HepG2 (cell line): ENCODE measurements around the gene RGL1. TPM values are rescaled to one million over a fixed set of nuclear protein-coding genes. Genes with fewer than 3 reads are reported as not detected.

Experiments
- ATAC-seq: fragments of 200-7000 bp; cut with Tn5 transposase; 3 replicates; pipeline ENCODE4 v1.9.1; 2020; ENCODE audit warnings: mild to moderate bottlenecking, moderate library complexity
- BruUV-seq: library from RNA; stranded (reverse); fragments of 400-500 nt; replicated peaks from 2 replicates; lab custom pipeline; 2021; lab: Mats Ljungman, UMichigan
- CTCF ChIA-PET: fragments of 300-600 bp; formaldehyde crosslinking; extraction: SDS; loops from one replicate; lab custom pipeline; 2021; ENCODE audit warnings: low total read pairs, inconsistent platforms, low intra/inter-chr PET ratio; lab: Yijun Ruan, JAX
- POLR2A ChIA-PET: fragments of 350-600 bp; sonication (Branson Sonifier 250); formaldehyde crosslinking; loops from one replicate; lab custom pipeline; 2020; ENCODE audit warnings: antibody characterized with exemption, inconsistent platforms; lab: Yijun Ruan, JAX
- DNase-seq: peaks from one replicate; pipeline ENCODE4 v3.0.0-alpha.2; 2015; ENCODE audit warnings: low spot score
- FAIRE-seq: peaks from 3 replicates; lab custom pipeline; 2011; peaks lifted over from hg19 to GRCh38; lab: Jason Lieb, UNC
- H2AFZ ChIP-seq: one replicate; pipeline ENCODE4 v1.6.1; 2011; ENCODE audit warnings: low read length, inconsistent platforms
- H3K27ac ChIP-seq: fragments of 300-600 bp; 3 replicates; pipeline ENCODE4 v1.8.0; 2011; ENCODE audit warnings: mixed run types, mild to moderate bottlenecking, mixed read lengths, low read length, inconsistent platforms; ENCODE audit not compliant: insufficient read depth; ENCODE audit errors: extremely low read length
- H3K27me3 ChIP-seq, 2 experiments: fragments of 200-600 bp in 1 of 2; 2 replicates in 1 of 2; 3 replicates in 1 of 2; pipeline versions ENCODE4 v1.6.0 to v1.8.0; 2011; ENCODE audit warnings: low read length in 2 of 2, mild to moderate bottlenecking in 2 of 2, moderate library complexity in 2 of 2, inconsistent platforms in 1 of 2; ENCODE audit not compliant: insufficient read depth in 2 of 2, control insufficient read depth in 1 of 2
- H3K36me3 ChIP-seq, 2 experiments: fragments of 200-600 bp in 1 of 2; replicated peaks in 1 of 2; 2 replicates in 1 of 2; 3 replicates in 1 of 2; pipeline versions ENCODE4 v1.5.1 to v1.8.0; 2011; ENCODE audit warnings: low read length in 2 of 2, inconsistent platforms in 1 of 2; ENCODE audit not compliant: insufficient read depth in 2 of 2, control insufficient read depth in 1 of 2
- H3K4me1 ChIP-seq: 2 replicates; pipeline ENCODE4 v1.5.1; 2012; ENCODE audit warnings: low read length, inconsistent platforms; ENCODE audit not compliant: insufficient read depth
- H3K4me2 ChIP-seq: 2 replicates; pipeline ENCODE4 v1.6.0; 2011; ENCODE audit warnings: low read depth, low read length, inconsistent platforms
- H3K4me3 ChIP-seq, 3 experiments: fragments of 200-600 bp in 1 of 3; sonication (generic), shearing (Covaris generic) in 1 of 3; replicated peaks in 1 of 3; 2 replicates each; pipeline ENCODE4 v1.5.1; 2011 to 2016; ENCODE audit warnings: low read length in 3 of 3, inconsistent platforms in 2 of 3, low read depth in 2 of 3, mild to moderate bottlenecking in 2 of 3, control low read depth in 1 of 3, mixed read lengths in 1 of 3; ENCODE audit not compliant: insufficient read depth in 1 of 3
- H3K79me2 ChIP-seq: one replicate; pipeline ENCODE4 v1.6.1; 2011; ENCODE audit warnings: low read length, inconsistent platforms; ENCODE audit not compliant: insufficient read depth
- H3K9ac ChIP-seq: 2 replicates; pipeline ENCODE4 v1.6.0; 2011; ENCODE audit warnings: mild to moderate bottlenecking, low read depth, low read length, inconsistent platforms; ENCODE audit not compliant: insufficient read depth
- H3K9me3 ChIP-seq: 2 replicates; pipeline ENCODE4 v1.5.1; 2012; ENCODE audit warnings: mild to moderate bottlenecking, low read length
- H4K20me1 ChIP-seq: 2 replicates; pipeline ENCODE4 v1.6.0; 2011; ENCODE audit warnings: inconsistent platforms, mild to moderate bottlenecking, low read length, moderate library complexity; ENCODE audit not compliant: insufficient read depth
- GMEB2 ChIP-seq: IDR thresholded peaks from 2 replicates; pipeline ENCODE4 v1.6.1; 2016; ENCODE audit warnings: missing biosample characterization, missing genetic modification reagents, low read depth
- NFYC ChIP-seq: IDR thresholded peaks from 2 replicates; pipeline ENCODE4 v1.6.1; 2016; ENCODE audit warnings: missing genetic modification reagents, missing compliant biosample characterization
- TMF1 ChIP-seq: sonication (generic); formaldehyde crosslinking; IDR thresholded peaks from 2 replicates; pipeline ENCODE4 v1.8.1; 2022; ENCODE audit warnings: low read depth, missing genetic modification reagents
- ZBTB1 ChIP-seq: sonication (generic); formaldehyde crosslinking; IDR thresholded peaks from 2 replicates; pipeline ENCODE4 v1.4.0; 2020; ENCODE audit warnings: missing genetic modification reagents, borderline replicate concordance
- ZNF143 ChIP-seq: sonication (generic); formaldehyde crosslinking; IDR thresholded peaks from 2 replicates; pipeline ENCODE4 v1.4.0; 2020; ENCODE audit warnings: missing genetic modification reagents
- ZNF274 ChIP-seq: sonication (generic); formaldehyde crosslinking; IDR thresholded peaks from 2 replicates; pipeline ENCODE4 v1.5.1; 2020; ENCODE audit warnings: mild to moderate bottlenecking, missing genetic modification reagents
- ZNF503 ChIP-seq: sonication (generic); formaldehyde crosslinking; IDR thresholded peaks from 2 replicates; pipeline ENCODE4 v1.4.0; 2020; ENCODE audit warnings: missing genetic modification reagents
- ZNF512 ChIP-seq: sonication (generic); formaldehyde crosslinking; IDR thresholded peaks from 2 replicates; pipeline ENCODE4 v1.4.0; 2020; ENCODE audit warnings: mild to moderate bottlenecking, missing genetic modification reagents
- ZNF724P ChIP-seq: sonication (generic); formaldehyde crosslinking; IDR thresholded peaks from 2 replicates; pipeline ENCODE4 v1.8.0; 2022; ENCODE audit warnings: missing genetic modification reagents, borderline replicate concordance
- WGBS: methylation state at CpG from one replicate; pipeline ENCODE4 v1.1.6; 2017; ENCODE audit warnings: low lambda C conversion rate; 5-methylcytosine and 5-hydroxymethylcytosine counted together
- in situ Hi-C: cut with HindIII; loops from 2 replicates; pipeline ENCODE4 v1.10.0; 2017; ENCODE audit warnings: low pct_unique_long_range_greater_than_20kb; ENCODE audit not compliant: extremely low pct_ligation_motif_present
- intact Hi-C: fragments of 100-400 bp; cut with micrococcal nuclease; formaldehyde crosslinking; loops from one replicate; pipeline ENCODE4 v1.10.0; 2022; ENCODE audit not compliant: unreplicated experiment
- polyA plus RNA-seq, 8 experiments: library from polyadenylated mRNA; depleted of rRNA in 3 of 8; stranded (reverse) in 7 of 8; unstranded in 1 of 8; fragments of >200 nt; fragmentation: Illumina TruSeq in 4 of 8; extraction: Trizol in 4 of 8; gene quantifications; 2 replicates each; pipeline versions ENCODE4 v1.2.1 to v1.2.3, GENCODE V29; 2011 to 2016; ENCODE audit warnings: low read depth in 4 of 8, missing spikeins in 1 of 8, mixed read lengths in 1 of 8; ENCODE audit not compliant: insufficient read depth in 1 of 8
- total RNA-seq, 5 experiments: library from RNA; depleted of rRNA; stranded (reverse); fragments of >200 nt; fragmentation: Illumina TruSeq; extraction: Trizol; gene quantifications; 2 replicates each; pipeline ENCODE4 v1.2.3, GENCODE V29; 2016; ENCODE audit warnings: low read depth in 1 of 5

Gene RGL1
- total and polyA plus RNA-seq, 2 of the 13 experiments (the other 11 are each of a cell fraction or from before 2014, with no cell fraction given): 3.5 to 4.7 TPM

DNA sequence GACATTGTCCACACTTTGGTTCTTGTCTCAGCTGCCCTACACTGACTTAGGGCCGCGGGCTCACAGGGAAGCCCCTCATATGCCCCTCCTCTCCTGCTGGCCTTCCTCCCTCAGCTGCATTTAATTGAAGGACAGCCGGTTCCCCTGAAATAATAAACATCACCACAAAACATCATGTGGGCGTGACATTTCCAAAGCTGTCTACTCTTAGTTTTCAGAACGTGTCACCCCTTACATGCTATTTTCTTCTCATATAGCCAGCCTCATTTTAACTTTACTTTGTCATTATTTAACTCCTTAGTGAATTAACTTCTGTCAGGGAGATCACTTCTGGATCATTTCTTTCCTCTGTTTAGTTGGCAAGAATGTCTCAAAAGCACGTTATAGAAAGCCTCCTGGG is 129.4 kb downstream of the RGL1 start:
- Histone ChIP-seq H3K27ac (no peak overlapping the region), H2AFZ (no peak overlapping the region), H3K79me2 (no peaks in the 10 kb centered on the region), H4K20me1 (no peaks in the 10 kb centered on the region), H3K9ac (no peak overlapping the region), H3K36me3 (no peaks in the 10 kb centered on the region), H3K4me2 (no peak overlapping the region), H3K9me3 (no peaks in the 10 kb centered on the region), H3K27me3 (no peaks in the 10 kb centered on the region), H3K4me1 (no peaks in the 10 kb centered on the region; the same call in 1 of the 2 replicates), H3K4me3 (no peak overlapping the region)
- ChIA-PET CTCF (no interaction called here), POLR2A (no interaction called here)
- no peak for ATAC-seq
- intact Hi-C loops: no loop called here
- no TSS peak for BruUV-seq
- in situ Hi-C loops: loop anchor here (25.0 kb wide), 1 partner anchor 278 kb away; no protein-coding TSS in a partner anchor
- 60% methylated on average over 6 of the region's 6 CpGs for WGBS
- no peak for TF ChIP-seq GMEB2 (CRISPR knock-in tag)
- no peak for TF ChIP-seq ZBTB1 (CRISPR knock-in tag)
- no peak for TF ChIP-seq ZNF724P (CRISPR knock-in tag)
- TF ChIP-seq ZNF274: no peak
- TF ChIP-seq NFYC (CRISPR knock-in tag): no peak
- TF ChIP-seq TMF1 (CRISPR knock-in tag): no peak
- no peak for TF ChIP-seq ZNF512
- no peak for TF ChIP-seq ZNF143 (CRISPR knock-in tag)
- no peak for TF ChIP-seq ZNF503
- no peak for FAIRE-seq
- DNase-seq: no peak
